OCI-LY1 (cell line): ENCODE measurements around the gene MAP3K1.
A peak's percentile ranks its signal among the peaks of the same experiment; 100 is the strongest.
"Not testable (repeated sequence)": the region's sequence is repeated elsewhere in the genome, so short reads cannot be mapped to it uniquely, and the experiment has no call there.

Experiments used
- H2AFZ ChIP-seq: fragments of 200-600 bp; sonication (generic), shearing (Covaris generic); 2 replicates; pipeline ENCODE4 v1.6.0; 2014; ENCODE audit warnings: antibody characterized with exemption, mild to moderate bottlenecking, low read length
- H3F3A ChIP-seq: fragments of 200-600 bp; sonication (generic), shearing (Covaris generic); 2 replicates; pipeline ENCODE4 v1.6.0; 2014; ENCODE audit warnings: mild to moderate bottlenecking, antibody characterized with exemption, low read length, moderate library complexity; ENCODE audit not compliant: insufficient read depth
- H3K27ac ChIP-seq: fragments of 200-600 bp; sonication (generic); 2 replicates; pipeline ENCODE4 v1.5.1; 2014; ENCODE audit warnings: low read length, mixed run types, mild to moderate bottlenecking, low read depth; ENCODE audit not compliant: poor library complexity, severe bottlenecking
- H3K27me3 ChIP-seq: fragments of 200-600 bp; sonication (generic); 2 replicates; pipeline ENCODE4 v1.6.0; 2014; ENCODE audit warnings: antibody characterized with exemption, mild to moderate bottlenecking, low read length, moderate library complexity; ENCODE audit not compliant: insufficient read depth
- H3K36me3 ChIP-seq: fragments of 200-600 bp; sonication (generic); 2 replicates; pipeline ENCODE4 v1.6.1; 2014; ENCODE audit warnings: mild to moderate bottlenecking, antibody characterized with exemption, low read length, moderate library complexity, mixed read lengths; ENCODE audit not compliant: insufficient read depth
- H3K4me1 ChIP-seq: fragments of 200-600 bp; sonication (generic); 2 replicates; pipeline ENCODE4 v1.5.1; 2014; ENCODE audit warnings: mild to moderate bottlenecking, low read length, moderate library complexity; ENCODE audit not compliant: insufficient read depth, severe bottlenecking
- H3K4me2 ChIP-seq: fragments of 200-600 bp; sonication (generic), shearing (Covaris generic); 2 replicates; pipeline ENCODE4 v1.6.1; 2014; ENCODE audit warnings: low read length
- H3K4me3 ChIP-seq: fragments of 200-600 bp; sonication (generic); 2 replicates; pipeline ENCODE4 v1.5.1; 2014; ENCODE audit warnings: low read length, low read depth, mild to moderate bottlenecking, mixed read lengths; ENCODE audit not compliant: poor library complexity, severe bottlenecking
- H3K79me2 ChIP-seq: fragments of 200-600 bp; shearing (Covaris generic); 2 replicates; pipeline ENCODE4 v1.6.1; 2016; ENCODE audit warnings: mixed run types, low read length, mixed read lengths; ENCODE audit not compliant: insufficient read depth
- H3K9ac ChIP-seq: fragments of 200-600 bp; sonication (generic), shearing (Covaris generic); 2 replicates; pipeline ENCODE4 v1.6.1; 2014; ENCODE audit warnings: mild to moderate bottlenecking, low read length, mixed read lengths
- H3K9me2 ChIP-seq: fragments of 200-600 bp; sonication (generic), shearing (Covaris generic); 2 replicates; pipeline ENCODE4 v1.6.1; 2014; ENCODE audit warnings: low read depth, mild to moderate bottlenecking, low read length, mixed read lengths
- H3K9me3 ChIP-seq: fragments of 200-600 bp; shearing (Covaris generic); 2 replicates; pipeline ENCODE4 v1.6.1; 2014; ENCODE audit warnings: low read length, mixed read lengths
- H4K20me1 ChIP-seq: fragments of 200-600 bp; sonication (generic), shearing (Covaris generic); 2 replicates; pipeline ENCODE4 v1.6.0; 2016; ENCODE audit warnings: mild to moderate bottlenecking, low read length; ENCODE audit not compliant: insufficient read depth
- EZH2 ChIP-seq: fragments of 200-600 bp; sonication (generic), shearing (Covaris generic); IDR thresholded peaks from 2 replicates; pipeline ENCODE4 v1.8.0; 2017; ENCODE audit warnings: borderline replicate concordance, mixed run types, mild to moderate bottlenecking, antibody characterized with exemption, low read length, moderate library complexity, mixed read lengths
- TF ChIP-seq, protein P1 (sequence below): fragments of 200-600 bp; sonication (generic), shearing (Covaris generic); IDR thresholded peaks from 2 replicates; pipeline ENCODE4 v1.5.1; 2017; ENCODE audit warnings: mild to moderate bottlenecking, antibody characterized with exemption, low read length, moderate library complexity, mixed read lengths

The MAP3K1 gene

GRCh38 chr5:56772767-56773166, 42.6 kb upstream of the MAP3K1 start:
- H3K4me1 ChIP-seq, result peaks cover 35% of the 10 kb centered on the region
- H3K9me2 ChIP-seq, result no peaks in the 10 kb centered on the region
- no peaks in the 10 kb centered on the region for H3K27me3 ChIP-seq
- peak overlapping the region; percentile 14; the same call in 1 of the 2 replicates for H2AFZ ChIP-seq
- no peaks in the 10 kb centered on the region for H3K79me2 ChIP-seq
- no peaks in the 10 kb centered on the region for H3F3A ChIP-seq
- H3K4me2 ChIP-seq, result no peak overlapping the region
- no peaks in the 10 kb centered on the region for H3K36me3 ChIP-seq
- H4K20me1 ChIP-seq, result no peaks in the 10 kb centered on the region
- peak overlapping the region; percentile 26 for H3K27ac ChIP-seq
- no peak overlapping the region for H3K4me3 ChIP-seq
- no peaks in the 10 kb centered on the region for H3K9me3 ChIP-seq
- TF ChIP-seq, protein P1, sequence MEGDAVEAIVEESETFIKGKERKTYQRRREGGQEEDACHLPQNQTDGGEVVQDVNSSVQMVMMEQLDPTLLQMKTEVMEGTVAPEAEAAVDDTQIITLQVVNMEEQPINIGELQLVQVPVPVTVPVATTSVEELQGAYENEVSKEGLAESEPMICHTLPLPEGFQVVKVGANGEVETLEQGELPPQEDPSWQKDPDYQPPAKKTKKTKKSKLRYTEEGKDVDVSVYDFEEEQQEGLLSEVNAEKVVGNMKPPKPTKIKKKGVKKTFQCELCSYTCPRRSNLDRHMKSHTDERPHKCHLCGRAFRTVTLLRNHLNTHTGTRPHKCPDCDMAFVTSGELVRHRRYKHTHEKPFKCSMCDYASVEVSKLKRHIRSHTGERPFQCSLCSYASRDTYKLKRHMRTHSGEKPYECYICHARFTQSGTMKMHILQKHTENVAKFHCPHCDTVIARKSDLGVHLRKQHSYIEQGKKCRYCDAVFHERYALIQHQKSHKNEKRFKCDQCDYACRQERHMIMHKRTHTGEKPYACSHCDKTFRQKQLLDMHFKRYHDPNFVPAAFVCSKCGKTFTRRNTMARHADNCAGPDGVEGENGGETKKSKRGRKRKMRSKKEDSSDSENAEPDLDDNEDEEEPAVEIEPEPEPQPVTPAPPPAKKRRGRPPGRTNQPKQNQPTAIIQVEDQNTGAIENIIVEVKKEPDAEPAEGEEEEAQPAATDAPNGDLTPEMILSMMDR, result no peak
- TF ChIP-seq EZH2, result no peak
- H3K9ac ChIP-seq, result no peak overlapping the region

GRCh38 chr5:56774957-56775356, 40.4 kb upstream of the MAP3K1 start:
- Histone ChIP-seq H3K79me2 (no peaks in the 10 kb centered on the region), H3F3A (no peaks in the 10 kb centered on the region), H3K27me3 (no peaks in the 10 kb centered on the region), H3K27ac (no peak overlapping the region), H3K9me3 (no peaks in the 10 kb centered on the region), H3K4me3 (no peak overlapping the region), H3K4me1 (peaks cover 29% of the 10 kb centered on the region), H3K36me3 (no peaks in the 10 kb centered on the region), H2AFZ (no peak overlapping the region), H3K9me2 (no peaks in the 10 kb centered on the region), H3K9ac (no peak overlapping the region), H3K4me2 (no peak overlapping the region), H4K20me1 (no peaks in the 10 kb centered on the region)
- TF ChIP-seq, protein P1, result no peak
- TF ChIP-seq EZH2, result no peak

- not testable (repeated sequence) for H3K79me2 ChIP-seq, H3K27ac ChIP-seq, H3K27me3 ChIP-seq, H4K20me1 ChIP-seq, H3K36me3 ChIP-seq, H3F3A ChIP-seq, H3K4me2 ChIP-seq, H3K9me3 ChIP-seq, H3K4me3 ChIP-seq, H3K9ac ChIP-seq, H3K9me2 ChIP-seq, H2AFZ ChIP-seq
- H3K4me1 ChIP-seq, result peaks cover 22% of the 10 kb centered on the region
Observed at GRCh38 chr5:56776212-56776846, 39.0 kb upstream of the MAP3K1 start.

DNA sequence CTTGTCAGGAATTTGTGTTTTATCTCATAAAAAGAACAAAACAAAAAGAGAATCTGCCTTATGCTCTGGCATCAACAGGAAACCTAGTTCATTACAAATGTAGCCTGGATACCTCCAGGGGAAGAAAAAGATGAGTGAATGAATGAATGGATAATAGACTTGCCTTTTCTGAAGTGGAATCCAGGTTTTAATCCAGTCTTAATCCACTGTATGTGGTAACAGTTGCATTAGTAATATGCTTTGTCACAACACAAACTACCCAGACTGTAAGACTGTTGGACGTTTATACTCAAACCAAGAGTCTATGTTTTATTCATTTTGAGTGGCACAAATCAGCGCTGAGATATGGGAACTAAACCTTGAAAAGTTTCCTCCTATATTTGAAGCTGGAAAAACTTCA, 32.1 kb upstream of the MAP3K1 start:
- TF ChIP-seq, protein P1, result no peak
- TF ChIP-seq EZH2, result no peak

More for the DNA sequence above, 32.1 kb upstream of the MAP3K1 start:
- Histone ChIP-seq H3K4me2 (no peak overlapping the region), H3K4me3 (no peak overlapping the region), H3F3A (no peaks in the 10 kb centered on the region), H3K36me3 (no peaks in the 10 kb centered on the region; the same call in 1 of the 2 replicates), H3K27ac (no peak overlapping the region), H2AFZ (no peak overlapping the region), H3K9ac (no peak overlapping the region), H3K27me3 (no peaks in the 10 kb centered on the region), H3K9me3 (no peaks in the 10 kb centered on the region; the same call in 1 of the 2 replicates), H3K79me2 (no peaks in the 10 kb centered on the region), H3K9me2 (no peaks in the 10 kb centered on the region), H3K4me1 (no peaks in the 10 kb centered on the region), H4K20me1 (no peaks in the 10 kb centered on the region)
